Uterus (tissue), 2 donors: ENCODE data around the gene IL32.

ENCODE experiments used
- POLR2A ChIP-seq, 2 donors: fragments of 450-650 bp; IDR thresholded peaks; one replicate each; pipeline ENCODE4 v1.6.1; 2016; ENCODE audit warnings: antibody characterized with exemption in 2 of 2, mild to moderate bottlenecking in 1 of 2, moderate library complexity in 1 of 2
- TF ChIP-seq, protein P1 (sequence below), 4 experiments: fragments of 200-600 bp in 2 of 4; fragments of 450-650 bp in 2 of 4; sonication (generic) in 2 of 4; IDR thresholded peaks; one replicate each; pipeline ENCODE4 v1.5.1; 2016 to 2019; ENCODE audit warnings: antibody characterized with exemption in 4 of 4, mild to moderate bottlenecking in 2 of 4, moderate library complexity in 1 of 4

GRCh38 chr16:3036726-3037315, 28.6 kb upstream of the IL32 start, which contains the start of gene BICDL2:
- TF ChIP-seq POLR2A (IDR thresholded peaks at IDR 0.05): no peak
- TF ChIP-seq, protein P1, sequence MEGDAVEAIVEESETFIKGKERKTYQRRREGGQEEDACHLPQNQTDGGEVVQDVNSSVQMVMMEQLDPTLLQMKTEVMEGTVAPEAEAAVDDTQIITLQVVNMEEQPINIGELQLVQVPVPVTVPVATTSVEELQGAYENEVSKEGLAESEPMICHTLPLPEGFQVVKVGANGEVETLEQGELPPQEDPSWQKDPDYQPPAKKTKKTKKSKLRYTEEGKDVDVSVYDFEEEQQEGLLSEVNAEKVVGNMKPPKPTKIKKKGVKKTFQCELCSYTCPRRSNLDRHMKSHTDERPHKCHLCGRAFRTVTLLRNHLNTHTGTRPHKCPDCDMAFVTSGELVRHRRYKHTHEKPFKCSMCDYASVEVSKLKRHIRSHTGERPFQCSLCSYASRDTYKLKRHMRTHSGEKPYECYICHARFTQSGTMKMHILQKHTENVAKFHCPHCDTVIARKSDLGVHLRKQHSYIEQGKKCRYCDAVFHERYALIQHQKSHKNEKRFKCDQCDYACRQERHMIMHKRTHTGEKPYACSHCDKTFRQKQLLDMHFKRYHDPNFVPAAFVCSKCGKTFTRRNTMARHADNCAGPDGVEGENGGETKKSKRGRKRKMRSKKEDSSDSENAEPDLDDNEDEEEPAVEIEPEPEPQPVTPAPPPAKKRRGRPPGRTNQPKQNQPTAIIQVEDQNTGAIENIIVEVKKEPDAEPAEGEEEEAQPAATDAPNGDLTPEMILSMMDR (IDR thresholded peaks at IDR 0.05): no peak
